HG02938 (cell line): ENCODE results near the gene PARPBP.
"Not testable (repeated sequence)": the region's sequence is repeated elsewhere in the genome, so short reads cannot be mapped to it uniquely, and the experiment has no call there.

ENCODE experiments used
- ATAC-seq: cut with Tn5 transposase; IDR thresholded peaks from one replicate; pipeline ENCODE4 v1.9.1; 2021; ENCODE audit warnings: mild to moderate bottlenecking, moderate library complexity; ENCODE audit not compliant: unreplicated experiment

The PARPBP gene, protein sequence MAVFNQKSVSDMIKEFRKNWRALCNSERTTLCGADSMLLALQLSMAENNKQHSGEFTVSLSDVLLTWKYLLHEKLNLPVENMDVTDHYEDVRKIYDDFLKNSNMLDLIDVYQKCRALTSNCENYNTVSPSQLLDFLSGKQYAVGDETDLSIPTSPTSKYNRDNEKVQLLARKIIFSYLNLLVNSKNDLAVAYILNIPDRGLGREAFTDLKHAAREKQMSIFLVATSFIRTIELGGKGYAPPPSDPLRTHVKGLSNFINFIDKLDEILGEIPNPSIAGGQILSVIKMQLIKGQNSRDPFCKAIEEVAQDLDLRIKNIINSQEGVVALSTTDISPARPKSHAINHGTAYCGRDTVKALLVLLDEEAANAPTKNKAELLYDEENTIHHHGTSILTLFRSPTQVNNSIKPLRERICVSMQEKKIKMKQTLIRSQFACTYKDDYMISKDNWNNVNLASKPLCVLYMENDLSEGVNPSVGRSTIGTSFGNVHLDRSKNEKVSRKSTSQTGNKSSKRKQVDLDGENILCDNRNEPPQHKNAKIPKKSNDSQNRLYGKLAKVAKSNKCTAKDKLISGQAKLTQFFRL

DNA sequence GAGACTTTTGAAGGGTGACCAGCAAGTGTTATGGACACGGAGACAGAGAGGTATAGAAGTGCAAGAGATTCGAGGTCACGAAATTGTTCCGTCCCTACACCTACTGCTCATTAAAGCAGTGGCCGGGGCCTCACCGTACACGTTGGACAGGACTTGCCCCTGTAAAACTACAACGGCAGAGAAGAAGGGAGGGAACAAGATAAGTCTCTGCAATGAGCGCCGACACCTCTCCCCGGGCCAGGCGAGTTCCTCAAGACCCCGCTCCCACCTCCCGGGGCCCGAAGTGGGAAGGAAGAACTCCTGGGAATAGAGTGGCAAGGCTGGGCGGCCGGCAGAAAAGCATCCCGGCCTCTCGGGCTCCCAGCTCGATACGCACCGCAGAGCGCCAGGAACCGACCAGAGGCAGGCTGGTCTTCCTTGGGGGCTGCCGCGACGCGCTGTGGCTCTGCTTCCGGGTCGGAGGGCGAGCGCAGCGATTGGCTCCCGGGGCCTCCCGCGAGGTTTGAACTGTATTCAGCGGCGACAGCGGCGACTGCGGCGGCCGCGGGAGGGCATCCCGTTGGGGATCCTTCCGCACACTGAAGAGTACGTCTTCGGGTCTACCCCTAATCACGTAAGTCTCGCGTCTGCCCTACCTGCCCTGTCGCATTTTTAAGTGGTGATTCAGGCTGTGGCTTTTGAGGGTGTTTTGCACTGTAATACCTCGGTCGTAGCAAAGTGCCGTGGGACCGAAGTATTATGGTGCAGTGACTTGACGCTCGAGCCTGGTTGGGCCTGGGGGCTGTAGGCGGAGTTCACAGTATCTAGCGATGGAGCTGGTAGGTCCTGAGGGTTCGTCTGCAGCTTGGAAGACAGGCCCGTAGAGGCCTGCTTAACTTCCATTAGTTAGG lies at the start of gene PARPBP, which contains the start of gene NUP37:
Gene PARPBP, plus strand, starts transcription at position 510 of the 890 bp plus-strand sequence. CDS start 3,706 bp downstream, outside the sequence.
Gene NUP37, minus strand, starts transcription at position 441 of the 890 bp plus-strand sequence. CDS start 1,596 bp downstream, outside the sequence.
- ATAC-seq: peak; percentile 93

DNA sequence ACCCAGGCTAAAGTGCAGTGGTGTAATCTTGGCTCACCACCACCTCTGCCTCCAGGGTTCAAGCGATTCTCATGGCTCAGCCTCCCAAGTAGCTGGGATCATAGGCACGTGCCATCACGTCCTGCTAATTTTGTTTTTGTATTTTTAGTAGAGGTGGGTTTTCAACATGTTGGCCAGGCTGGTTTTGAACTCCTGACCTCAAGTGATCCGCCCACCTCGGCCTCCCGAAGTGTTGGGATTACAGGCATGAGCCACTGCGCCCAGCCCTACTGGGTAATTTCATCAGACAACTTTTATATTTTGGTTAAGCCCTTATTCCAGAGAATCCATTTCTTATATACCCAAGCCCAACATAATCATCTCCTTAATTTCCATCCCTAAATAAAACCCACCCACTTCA lies 47.9 kb upstream of the PARPBP start:
- not testable (repeated sequence) for ATAC-seq

DNA sequence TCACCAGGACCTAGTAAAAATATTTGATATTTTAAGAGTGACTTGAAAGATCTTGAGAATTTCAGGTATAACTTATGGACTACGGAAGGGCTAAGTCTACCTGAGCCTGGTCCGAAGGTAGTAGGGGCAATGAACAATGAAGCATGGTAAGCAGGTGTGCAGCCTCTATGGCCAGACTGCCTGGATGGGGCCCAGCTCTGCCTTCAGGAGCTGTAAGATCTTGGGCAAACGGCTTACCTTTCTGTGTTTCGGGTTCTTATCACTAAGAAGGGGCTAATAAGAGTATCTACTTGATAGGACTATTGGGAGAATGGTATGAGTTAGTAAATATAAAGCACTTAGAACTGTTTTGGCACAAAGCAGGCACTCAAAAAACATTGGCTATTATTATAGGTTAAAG lies 39.1 kb upstream of the PARPBP start:
- no peak for ATAC-seq

DNA sequence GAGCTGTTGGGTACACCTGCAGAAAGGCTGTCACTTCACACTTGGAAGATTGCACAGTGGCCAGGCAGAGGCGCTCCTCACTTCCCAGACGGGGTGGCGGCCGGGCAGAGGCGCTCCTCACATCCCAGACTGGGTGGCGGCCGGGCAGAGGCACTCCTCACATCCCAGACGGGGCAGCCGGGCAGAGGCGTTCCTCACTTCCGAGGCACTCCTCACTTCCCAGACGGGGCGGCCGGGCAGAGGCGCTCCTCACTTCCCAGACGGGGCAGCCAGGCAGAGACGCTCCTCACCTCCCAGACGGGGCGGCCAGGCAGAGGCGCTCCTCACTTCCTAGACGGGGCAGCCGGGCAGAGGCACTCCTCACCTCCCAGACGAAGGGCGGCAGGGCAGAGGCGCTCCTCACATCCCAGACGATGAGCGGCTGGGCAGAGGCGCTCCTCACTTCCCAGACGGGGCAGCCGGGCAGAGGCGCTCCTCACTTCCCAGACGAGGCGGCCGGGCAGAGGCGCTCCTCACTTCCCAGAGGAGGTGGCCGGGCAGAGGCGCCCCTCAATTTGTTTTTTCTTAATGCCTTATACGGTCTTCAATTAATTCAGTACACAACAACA lies 30.7 kb upstream of the PARPBP start:
- ATAC-seq: not testable (repeated sequence)

DNA sequence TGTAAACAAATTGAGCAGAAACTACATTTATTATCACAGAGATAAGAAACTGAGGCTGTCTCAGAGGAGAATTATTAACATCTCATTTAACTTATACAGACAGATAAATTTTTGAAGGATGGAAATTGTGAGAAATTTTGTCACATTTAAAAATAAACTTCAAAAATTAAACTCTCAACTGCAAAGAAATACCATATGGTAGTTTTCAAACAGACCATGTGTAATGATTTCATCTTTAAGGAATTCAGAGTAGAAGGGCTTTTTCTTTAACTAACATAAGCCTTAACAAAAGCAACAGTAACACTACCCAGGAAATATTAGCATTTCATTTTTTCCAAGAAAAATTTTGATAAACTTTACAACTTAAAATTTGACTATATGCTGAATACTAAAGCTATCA lies 26.7 kb upstream of the PARPBP start:
- no peak for ATAC-seq

DNA sequence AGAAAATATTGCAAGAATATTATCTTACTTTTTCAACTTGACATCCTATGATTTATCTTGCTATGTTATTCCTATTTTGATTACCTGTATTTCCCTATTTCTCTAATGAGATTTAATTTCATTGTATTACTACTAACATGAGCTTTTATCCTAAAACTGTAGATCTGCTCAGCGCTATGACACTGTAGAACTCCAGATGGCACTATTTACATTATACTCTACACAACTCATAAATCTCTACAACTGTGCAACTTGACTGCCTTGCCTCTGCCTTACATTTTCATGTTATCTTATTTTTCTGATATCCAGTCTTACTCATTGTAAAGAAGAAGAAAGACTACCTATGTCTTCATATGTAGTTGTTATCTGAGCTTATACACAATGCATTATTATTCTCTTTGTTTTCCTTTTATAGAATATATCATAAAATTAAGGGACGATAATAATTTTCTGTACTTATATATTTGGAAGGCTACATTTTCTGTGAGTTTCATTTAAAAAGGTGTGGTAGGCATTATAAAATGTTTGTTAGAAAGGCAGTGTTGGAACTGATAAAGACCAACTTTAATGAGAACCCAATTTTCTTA lies 24.2 kb upstream of the PARPBP start:
- ATAC-seq: no peak

DNA sequence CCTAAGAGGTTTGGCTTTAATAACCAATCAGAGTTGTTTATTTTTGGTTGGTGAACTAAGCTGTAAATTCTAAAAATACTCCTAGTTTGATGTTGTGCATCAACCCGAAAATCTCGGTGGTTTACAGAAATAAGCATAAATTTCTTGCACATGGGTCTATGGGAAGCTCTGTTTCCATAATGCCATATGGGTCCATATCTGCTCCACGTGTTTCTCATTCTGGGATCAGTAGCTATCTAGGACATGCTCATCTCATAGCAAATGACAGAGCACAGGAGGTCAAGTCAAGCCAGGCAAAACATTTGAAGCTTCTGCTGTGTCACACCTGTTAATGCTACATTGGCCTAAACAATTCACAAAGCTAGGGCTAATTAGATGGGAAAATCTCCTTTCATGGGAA lies 23.1 kb upstream of the PARPBP start:
- no peak for ATAC-seq

DNA sequence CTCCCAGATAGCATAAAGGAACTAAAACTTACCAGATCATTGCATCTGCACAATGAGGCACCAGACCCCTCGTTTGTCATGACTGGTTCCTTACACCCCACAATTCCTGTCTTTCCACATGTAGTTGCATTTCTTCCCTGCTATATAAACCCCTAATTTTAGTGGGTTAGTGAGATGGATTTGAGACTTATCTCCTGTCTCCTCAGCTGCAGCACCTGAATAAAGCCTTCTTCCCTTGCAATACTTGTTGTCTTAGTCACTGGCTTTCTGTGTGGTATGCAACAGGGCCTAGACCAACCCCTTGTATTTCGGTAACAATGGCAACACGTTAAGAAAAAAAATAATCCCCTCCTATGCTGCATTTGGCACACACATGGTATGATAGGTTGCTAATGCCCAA lies 13.1 kb upstream of the PARPBP start:
- no peak for ATAC-seq

DNA sequence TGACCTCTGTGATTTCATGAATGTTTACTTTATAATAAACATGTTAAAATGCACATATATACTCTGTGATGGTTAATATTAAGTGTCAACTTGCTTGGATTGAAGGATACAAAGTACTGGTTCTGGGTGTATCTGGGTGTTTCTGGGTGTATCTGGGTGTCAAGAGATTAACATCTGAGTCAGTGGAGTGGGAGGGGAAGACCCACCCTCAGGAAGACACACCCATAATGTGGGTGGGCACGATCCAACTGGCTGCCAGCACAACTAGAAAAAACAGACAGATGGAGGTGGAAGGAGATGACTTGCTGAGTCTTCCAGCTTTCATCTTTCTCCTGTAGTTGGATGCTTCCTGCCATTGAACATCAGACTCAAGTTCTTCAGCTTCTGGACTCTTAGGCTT lies 12.0 kb upstream of the PARPBP start:
- ATAC-seq: no peak

DNA sequence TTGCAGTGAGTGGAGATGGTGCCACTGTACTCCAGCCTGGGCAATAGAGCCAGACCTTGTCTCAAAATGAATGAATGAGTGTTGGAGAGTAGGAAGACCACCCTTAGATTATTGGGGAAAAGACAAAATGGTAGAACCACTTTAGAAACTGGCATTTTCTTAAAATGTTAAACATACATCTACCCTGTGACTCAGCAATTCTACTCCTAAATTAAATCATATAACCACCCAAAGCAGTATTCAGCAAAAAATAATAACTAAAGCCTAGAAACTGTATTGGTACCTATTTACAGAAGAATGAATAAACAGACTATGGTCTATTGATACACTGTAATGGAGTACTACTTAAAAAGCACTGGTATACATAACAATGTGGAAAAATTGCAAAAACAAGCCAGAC lies 9.2 kb upstream of the PARPBP start:
- no peak for ATAC-seq

DNA sequence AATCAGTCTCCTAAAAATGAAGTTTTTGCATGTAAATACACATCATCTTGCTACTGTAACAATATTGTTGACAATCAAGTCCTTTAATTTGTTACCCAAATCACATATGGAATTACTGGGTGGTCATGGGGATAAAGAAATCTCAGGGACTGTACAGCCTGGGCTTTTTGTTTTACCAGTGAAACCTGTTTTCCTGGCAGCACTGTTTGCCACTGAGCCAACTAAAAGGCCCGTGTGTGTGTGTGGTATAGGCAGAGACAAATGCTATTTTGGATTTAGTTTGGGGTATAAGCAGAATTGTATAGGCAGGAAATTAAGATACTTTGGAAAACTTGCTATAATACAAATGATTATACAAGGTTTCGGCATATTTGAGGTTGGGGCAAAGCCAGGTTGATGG lies 5.8 kb upstream of the PARPBP start:
- no peak for ATAC-seq

DNA sequence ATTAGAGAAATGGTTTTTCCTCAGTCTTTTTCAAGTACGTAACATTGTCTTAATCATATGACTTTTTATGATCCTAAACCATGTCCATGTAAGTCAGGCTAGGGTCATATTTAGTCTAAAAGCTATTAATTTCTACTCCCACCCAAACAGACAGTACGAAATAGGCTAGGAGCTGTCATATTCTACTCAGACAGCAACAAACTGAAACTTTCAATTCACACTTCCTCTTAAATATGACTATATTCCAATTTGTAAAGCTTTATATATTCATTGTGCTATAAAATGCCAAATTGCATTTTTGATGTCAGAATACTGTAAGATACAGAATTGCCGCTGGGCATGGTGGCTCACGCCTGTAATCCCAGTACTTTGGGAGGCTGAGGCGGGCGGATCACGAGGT lies 3.6 kb upstream of the PARPBP start:
- ATAC-seq: no peak

DNA sequence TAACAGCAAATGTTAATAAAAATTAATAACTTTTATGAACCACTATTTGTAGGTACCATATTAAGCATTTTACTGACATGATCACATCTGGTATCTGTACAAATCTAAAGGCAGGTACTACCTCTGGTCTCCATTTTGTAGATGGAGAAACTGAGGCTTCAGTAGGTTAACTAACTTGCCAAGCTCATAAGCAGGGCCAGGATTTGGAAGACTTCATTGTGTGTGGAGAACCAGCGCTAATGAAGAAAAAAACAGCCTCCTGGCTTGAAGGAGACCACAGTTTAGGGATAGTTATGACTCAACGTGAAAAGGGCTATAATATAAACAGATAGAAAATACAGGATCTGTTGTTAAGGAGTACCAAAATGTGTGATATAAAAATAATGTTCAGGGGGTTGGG lies 1.1 kb upstream of the PARPBP start:
- no peak for ATAC-seq

DNA sequence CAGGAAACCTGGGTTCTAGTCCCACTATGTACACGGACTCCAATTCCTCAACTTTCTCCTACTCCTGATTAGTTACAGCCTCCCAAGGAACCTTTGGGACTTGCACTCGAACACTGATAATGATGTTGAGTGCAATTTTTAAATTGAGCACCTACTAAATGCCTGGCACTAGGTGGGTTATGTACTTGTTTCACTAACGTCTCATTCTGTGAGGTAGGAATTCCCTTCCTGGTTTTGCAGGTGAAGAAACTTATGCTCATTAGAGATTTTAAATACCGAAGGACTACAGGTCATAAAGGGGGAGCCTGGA lies 536 bp downstream of the PARPBP start:
- peak; percentile 1 for ATAC-seq

DNA sequence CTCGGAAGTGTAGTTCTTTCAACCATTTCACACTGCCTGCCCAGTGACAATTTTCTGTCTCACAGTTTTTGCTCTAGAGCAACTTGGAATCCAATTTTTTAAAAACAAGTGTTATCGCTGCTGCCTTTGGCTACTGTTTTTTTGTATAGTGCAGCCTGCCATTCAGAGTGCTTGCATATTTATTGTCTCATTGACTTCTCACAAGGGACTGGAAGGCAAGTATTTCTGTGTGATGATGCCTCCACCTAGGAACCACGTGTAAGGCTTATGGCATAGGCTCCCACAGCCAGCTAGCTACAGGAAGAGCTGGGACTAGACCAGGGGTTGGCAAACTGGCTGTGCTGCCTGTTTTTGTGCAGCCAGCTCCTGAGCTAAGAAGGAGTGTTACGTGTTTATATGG lies 903 bp downstream of the PARPBP start:
- ATAC-seq: no peak

DNA sequence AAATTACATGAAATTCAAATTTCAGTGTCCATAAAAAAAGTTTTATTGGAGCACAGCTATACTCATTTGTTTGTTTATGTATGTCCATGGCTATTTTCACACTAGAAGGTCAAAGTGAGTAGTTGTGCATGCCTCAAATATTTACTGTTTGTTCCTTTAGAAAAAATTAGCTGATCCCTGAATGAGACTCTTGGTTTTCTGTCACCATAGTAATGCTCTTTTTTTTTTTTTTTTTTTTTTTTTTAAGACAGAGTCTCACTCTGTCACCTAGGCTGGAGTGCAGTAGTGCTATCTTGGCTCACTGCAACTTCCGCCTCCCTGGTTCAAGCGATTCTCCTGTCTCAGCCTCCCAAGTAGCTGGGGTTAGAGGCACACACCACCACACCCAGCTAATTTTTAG lies 1.3 kb downstream of the PARPBP start:
- ATAC-seq: not testable (repeated sequence)

DNA sequence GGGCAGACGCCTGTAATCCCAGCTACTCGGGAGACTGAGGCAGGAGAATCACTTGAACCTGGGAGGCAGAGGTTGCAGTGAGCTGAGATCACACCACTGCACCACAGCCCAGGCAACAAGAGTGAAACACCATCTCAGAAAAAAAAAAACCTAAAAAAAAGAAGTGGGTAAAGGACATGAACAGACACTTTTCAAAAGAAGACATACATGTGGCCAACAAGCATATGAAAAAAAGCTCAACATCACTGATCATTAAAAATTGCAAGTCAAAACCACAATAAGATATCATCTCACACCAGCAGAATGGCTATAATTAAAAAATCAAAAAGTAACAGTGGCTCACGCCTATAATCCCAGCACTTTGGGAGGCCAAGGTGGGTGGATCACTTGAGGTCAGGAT lies 10.7 kb downstream of the PARPBP start:
- ATAC-seq: not testable (repeated sequence)

DNA sequence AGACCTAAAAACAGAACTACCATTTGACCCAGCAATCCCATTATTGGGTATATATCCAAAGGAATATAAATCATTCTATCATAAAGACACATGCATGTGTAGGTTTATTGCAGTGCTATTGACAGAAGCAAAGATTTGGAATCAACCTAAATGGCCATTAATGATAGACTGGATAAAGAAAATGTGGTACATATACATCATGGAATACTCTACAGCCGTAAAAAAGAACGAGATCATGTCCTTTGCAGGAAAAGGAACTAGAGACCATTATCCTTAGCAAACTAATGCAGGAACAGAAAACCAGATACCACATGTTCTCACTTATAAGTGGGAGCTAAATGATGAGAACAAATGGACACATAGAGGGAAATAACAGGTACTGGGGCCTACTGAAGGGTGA lies 11.5 kb downstream of the PARPBP start:
- not testable (repeated sequence) for ATAC-seq

DNA sequence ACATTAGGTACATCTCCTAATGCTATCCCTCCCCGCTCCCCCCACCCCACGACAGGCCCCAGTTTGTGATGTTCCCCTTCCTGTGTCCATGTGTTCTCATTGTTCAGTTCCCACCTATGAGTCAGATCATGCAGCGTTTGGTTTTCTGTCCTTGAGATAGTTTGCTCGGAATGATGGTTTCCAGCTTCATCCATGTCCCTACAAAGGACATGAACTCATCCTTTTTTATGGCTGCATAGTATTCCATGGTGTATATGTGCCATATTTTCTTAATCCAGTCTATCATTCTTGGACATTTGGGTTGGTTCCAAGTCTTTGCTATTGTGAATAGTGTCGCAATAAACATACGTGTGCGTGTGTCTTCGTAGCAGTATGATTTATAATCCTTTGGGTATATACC lies 17.6 kb downstream of the PARPBP start:
- ATAC-seq: not testable (repeated sequence)

DNA sequence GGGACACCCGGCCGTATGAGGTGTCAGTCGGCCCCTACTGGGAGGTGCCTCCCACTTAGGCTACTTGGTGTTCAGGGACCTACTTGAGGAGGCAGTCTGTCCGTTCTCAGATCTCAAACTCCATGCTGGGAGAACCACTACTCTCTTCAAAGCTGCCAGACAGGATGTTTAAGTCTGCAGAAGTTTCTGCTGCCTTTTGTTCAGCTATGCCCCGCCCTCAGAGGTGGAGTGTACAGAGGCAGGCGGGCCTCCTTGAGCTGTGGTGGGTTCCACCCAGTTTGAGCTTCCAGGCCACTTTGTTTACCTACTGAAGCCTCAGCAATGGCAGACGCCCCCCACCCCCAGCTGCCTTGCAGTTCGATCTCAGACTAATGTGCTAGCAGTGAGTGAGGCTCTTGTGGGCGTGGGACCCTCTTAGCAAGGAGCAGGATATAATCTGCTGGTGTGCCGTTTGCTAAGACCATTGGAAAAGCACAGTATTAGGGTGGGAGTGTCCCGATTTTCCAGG lies 22.9 kb downstream of the PARPBP start:
- ATAC-seq: not testable (repeated sequence)

DNA sequence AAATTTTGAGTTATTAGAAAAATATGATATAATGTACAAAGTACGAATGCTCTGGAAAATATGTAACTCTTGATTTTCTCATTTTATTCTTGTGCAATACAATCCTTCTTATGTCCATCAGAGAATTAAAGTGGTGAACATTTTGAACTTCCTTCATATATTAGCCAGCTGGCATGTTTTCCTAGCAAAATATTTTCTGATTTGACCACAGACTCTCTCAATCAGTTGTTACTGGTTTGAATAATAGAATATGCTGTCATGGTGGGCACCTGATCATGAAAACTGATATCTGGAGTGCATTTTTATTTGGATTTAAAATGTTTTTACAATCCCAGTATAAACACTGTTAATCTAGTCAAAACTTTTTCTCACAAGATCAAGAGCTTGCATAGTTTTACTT lies 24.2 kb downstream of the PARPBP start:
- no peak for ATAC-seq
